ENCODE results near the gene TRIM56.

TRIM56 gene

DNA sequence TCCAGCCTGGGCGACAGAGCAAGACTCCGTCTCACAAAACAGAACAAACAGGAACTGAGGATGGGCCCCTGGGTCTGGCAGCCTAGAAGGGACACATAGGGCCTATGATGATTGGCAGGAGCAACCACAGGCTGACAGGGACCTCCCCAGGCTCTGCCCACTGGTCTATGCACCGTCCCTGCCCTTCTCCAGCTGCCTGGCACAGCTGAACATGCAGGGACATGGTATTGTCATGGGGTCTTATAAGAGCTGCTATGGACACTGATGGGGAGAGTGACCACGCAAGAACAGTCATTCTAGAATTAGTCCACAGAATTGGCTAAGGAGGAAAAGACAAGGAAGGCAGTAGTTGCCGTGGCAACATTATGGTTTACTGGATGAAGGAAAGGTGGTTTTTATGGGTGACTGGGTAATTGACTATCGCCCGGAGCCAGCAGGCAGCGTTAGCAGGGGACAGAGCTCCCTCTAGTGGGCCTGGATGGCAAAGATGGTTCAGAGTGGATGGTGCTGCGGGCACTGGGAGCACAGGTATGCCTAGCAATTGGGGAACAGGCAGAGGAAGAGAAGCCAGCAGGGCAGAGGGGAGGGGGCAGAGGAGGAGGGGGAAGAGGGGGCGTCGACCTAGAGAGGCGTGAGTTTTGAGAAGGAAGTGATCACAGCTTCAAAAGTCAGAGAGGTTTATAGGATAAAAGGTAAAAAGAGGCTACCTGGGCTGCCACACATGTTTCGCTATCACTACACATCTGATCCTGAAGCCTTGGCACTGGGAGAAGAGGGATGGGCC, 7.8 kb upstream of the TRIM56 start:
- TF ChIP-seq CTCF (IDR thresholded peaks at IDR 0.05; ENCODE audit: low read depth, low read length) (peak; percentile 98), MYC (IDR thresholded peaks at IDR 0.05; ENCODE audit: low read depth, low read length) (peak; percentile 33; the same call in 1 of the 2 replicates), POLR2A (IDR thresholded peaks at IDR 0.05; ENCODE audit: extremely low read depth, insufficient read length) (no peak)
- TF ChIP-seq, protein P1, sequence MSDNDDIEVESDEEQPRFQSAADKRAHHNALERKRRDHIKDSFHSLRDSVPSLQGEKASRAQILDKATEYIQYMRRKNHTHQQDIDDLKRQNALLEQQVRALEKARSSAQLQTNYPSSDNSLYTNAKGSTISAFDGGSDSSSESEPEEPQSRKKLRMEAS (IDR thresholded peaks at IDR 0.05; ENCODE audit: low read depth, low read length): peak; percentile 43; the same call in 1 of the 2 replicates
- no peak overlapping the region for H3K4me3 ChIP-seq (ENCODE audit: low read depth, low read length)
- peak; percentile 84 for DNase-seq (ENCODE audit: low read depth)

DNA sequence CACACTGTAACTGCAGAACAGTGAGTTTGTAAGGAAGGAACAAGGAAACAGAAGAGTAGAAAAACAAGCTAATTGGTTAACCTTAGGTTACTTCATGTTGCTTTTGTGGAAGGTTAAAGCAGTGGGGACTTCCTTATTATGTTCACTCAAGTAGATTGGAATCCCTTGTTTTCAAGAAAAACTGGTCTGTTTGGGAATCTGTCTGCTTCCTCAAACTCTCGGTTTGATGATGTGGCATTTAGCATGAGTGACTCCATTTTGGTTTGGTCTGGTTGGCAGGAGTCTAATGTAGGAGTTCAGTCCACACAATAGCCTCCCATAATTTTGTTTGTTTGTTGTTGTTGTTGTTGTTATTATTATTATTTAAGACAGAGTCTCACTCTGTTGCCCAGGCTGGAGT, 3.8 kb upstream of the TRIM56 start:
- no peak for DNase-seq (ENCODE audit: low read depth)
- TF ChIP-seq CTCF (IDR thresholded peaks at IDR 0.05; ENCODE audit: low read depth, low read length) (no peak), MYC (IDR thresholded peaks at IDR 0.05; ENCODE audit: low read depth, low read length) (no peak), POLR2A (IDR thresholded peaks at IDR 0.05; ENCODE audit: extremely low read depth, insufficient read length) (no peak)
- TF ChIP-seq, protein P1 (IDR thresholded peaks at IDR 0.05; ENCODE audit: low read depth, low read length): no peak
- H3K4me3 ChIP-seq (ENCODE audit: low read depth, low read length): no peak overlapping the region

- peak overlapping the region; percentile 97 for H3K4me3 ChIP-seq (ENCODE audit: low read depth, low read length)
- TF ChIP-seq, protein P1 (IDR thresholded peaks at IDR 0.05; ENCODE audit: low read depth, low read length): no peak
- DNase-seq (ENCODE audit: low read depth): no peak
These were observed 468 bp upstream of the TRIM56 start for GRCh38 chr7:101084865-101085161.

- no peak for TF ChIP-seq CTCF (IDR thresholded peaks at IDR 0.05; ENCODE audit: low read depth, low read length)
- TF ChIP-seq POLR2A (IDR thresholded peaks at IDR 0.05; ENCODE audit: extremely low read depth, insufficient read length): no peak
- no peak for TF ChIP-seq MYC (IDR thresholded peaks at IDR 0.05; ENCODE audit: low read depth, low read length)
- TF ChIP-seq, protein P1 (IDR thresholded peaks at IDR 0.05; ENCODE audit: low read depth, low read length): no peak
- no peak for DNase-seq (ENCODE audit: low read depth)
- H3K4me3 ChIP-seq (ENCODE audit: low read depth, low read length): no peak overlapping the region
These were observed 2.2 kb downstream of the TRIM56 start for GRCh38 chr7:101087334-101088068.

DNA sequence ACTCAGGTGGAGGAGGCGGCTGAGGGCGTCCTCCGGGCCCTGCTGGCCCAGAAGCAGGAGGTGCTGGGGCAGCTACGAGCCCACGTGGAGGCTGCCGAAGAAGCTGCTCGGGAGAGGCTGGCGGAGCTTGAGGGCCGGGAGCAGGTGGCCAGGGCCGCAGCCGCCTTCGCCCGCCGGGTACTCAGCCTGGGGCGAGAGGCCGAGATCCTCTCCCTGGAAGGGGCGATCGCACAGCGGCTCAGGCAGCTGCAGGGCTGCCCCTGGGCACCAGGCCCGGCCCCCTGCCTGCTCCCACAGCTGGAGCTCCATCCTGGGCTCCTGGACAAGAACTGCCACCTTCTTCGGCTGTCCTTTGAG, 2.8 kb downstream of the TRIM56 start:
- H3K4me3 ChIP-seq (ENCODE audit: low read depth, low read length): no peak overlapping the region
- TF ChIP-seq CTCF (IDR thresholded peaks at IDR 0.05; ENCODE audit: low read depth, low read length) (no peak), MYC (IDR thresholded peaks at IDR 0.05; ENCODE audit: low read depth, low read length) (no peak), POLR2A (IDR thresholded peaks at IDR 0.05; ENCODE audit: extremely low read depth, insufficient read length) (no peak)
- TF ChIP-seq, protein P1 (IDR thresholded peaks at IDR 0.05; ENCODE audit: low read depth, low read length): no peak
- DNase-seq (ENCODE audit: low read depth): no peak

DNA sequence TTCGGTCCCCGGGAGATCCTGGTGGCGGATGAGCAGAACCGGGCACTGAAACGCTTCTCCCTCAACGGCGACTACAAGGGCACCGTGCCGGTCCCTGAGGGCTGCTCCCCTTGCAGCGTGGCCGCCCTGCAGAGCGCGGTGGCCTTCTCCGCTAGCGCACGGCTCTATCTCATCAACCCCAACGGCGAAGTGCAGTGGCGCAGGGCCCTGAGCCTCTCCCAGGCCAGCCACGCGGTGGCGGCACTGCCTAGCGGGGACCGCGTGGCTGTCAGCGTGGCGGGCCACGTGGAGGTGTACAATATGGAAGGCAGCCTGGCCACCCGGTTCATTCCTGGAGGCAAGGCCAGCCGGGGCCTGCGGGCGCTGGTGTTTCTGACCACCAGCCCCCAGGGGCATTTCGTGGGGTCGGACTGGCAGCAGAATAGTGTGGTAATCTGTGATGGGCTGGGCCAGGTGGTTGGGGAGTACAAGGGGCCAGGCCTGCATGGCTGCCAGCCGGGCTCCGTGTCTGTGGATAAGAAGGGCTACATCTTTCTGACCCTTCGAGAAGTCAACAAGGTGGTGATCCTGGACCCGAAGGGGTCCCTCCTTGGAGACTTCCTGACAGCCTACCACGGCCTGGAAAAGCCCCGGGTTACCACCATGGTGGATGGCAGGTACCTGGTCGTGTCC, 3.7 kb downstream of the TRIM56 start:
- no peak overlapping the region for H3K4me3 ChIP-seq (ENCODE audit: low read depth, low read length)
- no peak for DNase-seq (ENCODE audit: low read depth)
- TF ChIP-seq CTCF (IDR thresholded peaks at IDR 0.05; ENCODE audit: low read depth, low read length): no peak
